NCI-H2171 treated with DMSO at 0.1 percent for 48 hours (cell line): ENCODE measurements around the gene DENND1A.

Source experiments
- DNase-seq: peaks from one replicate; lab custom pipeline; 2025; lab: John Stamatoyannopoulos, UW

Gene DENND1A

GRCh38 chr9:123370526-123371227 is 559.2 kb downstream of the DENND1A start:
- no peak for DNase-seq

- DNase-seq, result no peak
Measured at GRCh38 chr9:123370108-123370507, 559.8 kb downstream of the DENND1A start.

GRCh38 chr9:123369296-123369695 is 560.6 kb downstream of the DENND1A start:
- no peak for DNase-seq

GRCh38 chr9:123368536-123369153 is 561.3 kb downstream of the DENND1A start:
- DNase-seq, result no peak

GRCh38 chr9:123368023-123368422 is 561.9 kb downstream of the DENND1A start:
- DNase-seq, result no peak

GRCh38 chr9:123365881-123366528 is 563.9 kb downstream of the DENND1A start:
- no peak for DNase-seq

- no peak for DNase-seq
Measured at GRCh38 chr9:123365287-123365880, 564.5 kb downstream of the DENND1A start.

GRCh38 chr9:123364241-123364824 is 565.6 kb downstream of the DENND1A start:
- DNase-seq, result no peak

GRCh38 chr9:123362856-123363255 is 567.1 kb downstream of the DENND1A start:
- DNase-seq, result no peak

GRCh38 chr9:123361731-123362510 is 568.0 kb downstream of the DENND1A start:
- DNase-seq, result no peak

GRCh38 chr9:123361086-123361730 is 568.7 kb downstream of the DENND1A start:
- DNase-seq, result no peak

GRCh38 chr9:123360161-123361085 is 569.5 kb downstream of the DENND1A start:
- peak; percentile 87 for DNase-seq

- peak; percentile 69 for DNase-seq
Measured at GRCh38 chr9:123359546-123359945, 570.4 kb downstream of the DENND1A start.

- DNase-seq, result no peak
Measured at GRCh38 chr9:123359106-123359505, 570.8 kb downstream of the DENND1A start.

GRCh38 chr9:123358181-123358905 is 571.6 kb downstream of the DENND1A start:
- DNase-seq, result no peak

- DNase-seq, result no peak
Measured at GRCh38 chr9:123357743-123358059, 572.2 kb downstream of the DENND1A start.

GRCh38 chr9:123356851-123357742 is 572.8 kb downstream of the DENND1A start:
- no peak for DNase-seq

GRCh38 chr9:123355761-123356431 is 574.0 kb downstream of the DENND1A start, which contains the start of gene CRB2:
Gene CRB2 (plus strand): TSS chr9:123356197. CDS start chr9:123356261, 64 bp downstream.
- no peak for DNase-seq
